Measurements from ENCODE around the gene GRIA1.

DNA sequence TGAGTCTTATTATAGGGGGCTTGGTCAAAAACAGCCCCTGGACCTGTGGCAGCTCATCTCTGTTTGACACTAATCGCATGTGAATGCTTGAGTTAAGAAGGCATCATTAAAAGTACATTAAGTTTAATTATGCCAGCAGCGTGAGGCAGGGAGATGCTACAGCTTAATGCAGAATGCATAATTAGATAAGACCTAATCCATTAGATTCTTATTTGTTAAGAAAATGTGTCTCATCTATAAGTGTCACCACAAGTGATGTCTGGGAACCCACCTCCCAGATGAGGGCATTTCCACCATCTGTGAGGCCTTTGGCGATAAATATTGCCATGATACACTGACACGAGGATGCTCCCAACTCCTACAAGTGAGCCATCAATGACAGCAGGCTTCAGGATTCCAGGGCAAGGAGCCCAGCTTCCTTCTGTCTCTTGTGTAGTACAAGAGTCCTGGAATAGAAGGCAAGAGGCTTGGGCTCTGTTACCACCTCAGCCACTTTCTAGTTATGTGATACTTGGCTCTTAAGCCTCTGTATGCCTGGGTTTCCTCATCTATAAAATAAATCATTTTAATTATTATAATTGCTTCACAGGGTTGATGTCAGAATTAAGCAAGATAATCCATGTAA is 345.5 kb downstream of the GRIA1 start:
- no peak for TF ChIP-seq CREB1 (IDR thresholded peaks at IDR 0.05; ENCODE audit: low read depth)
- TF ChIP-seq, protein P1, sequence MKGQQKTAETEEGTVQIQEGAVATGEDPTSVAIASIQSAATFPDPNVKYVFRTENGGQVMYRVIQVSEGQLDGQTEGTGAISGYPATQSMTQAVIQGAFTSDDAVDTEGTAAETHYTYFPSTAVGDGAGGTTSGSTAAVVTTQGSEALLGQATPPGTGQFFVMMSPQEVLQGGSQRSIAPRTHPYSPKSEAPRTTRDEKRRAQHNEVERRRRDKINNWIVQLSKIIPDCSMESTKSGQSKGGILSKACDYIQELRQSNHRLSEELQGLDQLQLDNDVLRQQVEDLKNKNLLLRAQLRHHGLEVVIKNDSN (IDR thresholded peaks at IDR 0.05) = no peak
- TF ChIP-seq TEAD4 (IDR thresholded peaks at IDR 0.05) = no peak
- TF ChIP-seq TCF12 (IDR thresholded peaks at IDR 0.05; ENCODE audit: low read depth) = no peak
- TF ChIP-seq FOXM1 (IDR thresholded peaks at IDR 0.05; ENCODE audit: borderline replicate concordance, low read depth) = no peak
- no peak for TF ChIP-seq YY1 (IDR thresholded peaks at IDR 0.05; ENCODE audit: low read depth)
- no peak for TF ChIP-seq NFIC (IDR thresholded peaks at IDR 0.05)
- TF ChIP-seq EP300 (IDR thresholded peaks at IDR 0.05; ENCODE audit: borderline replicate concordance) = no peak
- TF ChIP-seq, protein P2, sequence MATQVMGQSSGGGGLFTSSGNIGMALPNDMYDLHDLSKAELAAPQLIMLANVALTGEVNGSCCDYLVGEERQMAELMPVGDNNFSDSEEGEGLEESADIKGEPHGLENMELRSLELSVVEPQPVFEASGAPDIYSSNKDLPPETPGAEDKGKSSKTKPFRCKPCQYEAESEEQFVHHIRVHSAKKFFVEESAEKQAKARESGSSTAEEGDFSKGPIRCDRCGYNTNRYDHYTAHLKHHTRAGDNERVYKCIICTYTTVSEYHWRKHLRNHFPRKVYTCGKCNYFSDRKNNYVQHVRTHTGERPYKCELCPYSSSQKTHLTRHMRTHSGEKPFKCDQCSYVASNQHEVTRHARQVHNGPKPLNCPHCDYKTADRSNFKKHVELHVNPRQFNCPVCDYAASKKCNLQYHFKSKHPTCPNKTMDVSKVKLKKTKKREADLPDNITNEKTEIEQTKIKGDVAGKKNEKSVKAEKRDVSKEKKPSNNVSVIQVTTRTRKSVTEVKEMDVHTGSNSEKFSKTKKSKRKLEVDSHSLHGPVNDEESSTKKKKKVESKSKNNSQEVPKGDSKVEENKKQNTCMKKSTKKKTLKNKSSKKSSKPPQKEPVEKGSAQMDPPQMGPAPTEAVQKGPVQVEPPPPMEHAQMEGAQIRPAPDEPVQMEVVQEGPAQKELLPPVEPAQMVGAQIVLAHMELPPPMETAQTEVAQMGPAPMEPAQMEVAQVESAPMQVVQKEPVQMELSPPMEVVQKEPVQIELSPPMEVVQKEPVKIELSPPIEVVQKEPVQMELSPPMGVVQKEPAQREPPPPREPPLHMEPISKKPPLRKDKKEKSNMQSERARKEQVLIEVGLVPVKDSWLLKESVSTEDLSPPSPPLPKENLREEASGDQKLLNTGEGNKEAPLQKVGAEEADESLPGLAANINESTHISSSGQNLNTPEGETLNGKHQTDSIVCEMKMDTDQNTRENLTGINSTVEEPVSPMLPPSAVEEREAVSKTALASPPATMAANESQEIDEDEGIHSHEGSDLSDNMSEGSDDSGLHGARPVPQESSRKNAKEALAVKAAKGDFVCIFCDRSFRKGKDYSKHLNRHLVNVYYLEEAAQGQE (IDR thresholded peaks at IDR 0.05; ENCODE audit: low read depth) = no peak
- no peak for TF ChIP-seq TAF1 (IDR thresholded peaks at IDR 0.05; ENCODE audit: low read depth)
- TF ChIP-seq, protein P3, sequence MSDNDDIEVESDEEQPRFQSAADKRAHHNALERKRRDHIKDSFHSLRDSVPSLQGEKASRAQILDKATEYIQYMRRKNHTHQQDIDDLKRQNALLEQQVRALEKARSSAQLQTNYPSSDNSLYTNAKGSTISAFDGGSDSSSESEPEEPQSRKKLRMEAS (IDR thresholded peaks at IDR 0.05) = no peak
- TF ChIP-seq EGR1 (IDR thresholded peaks at IDR 0.05) = no peak
- TF ChIP-seq RAD21 (IDR thresholded peaks at IDR 0.05; ENCODE audit: low read depth) = no peak
